Brain microvascular endothelial cell (primary cell): ENCODE results near the gene EFHC2.

ENCODE experiments used
- DNase-seq: peaks from one replicate; pipeline ENCODE4 v3.0.0-alpha.2; 2020
- H3K27ac ChIP-seq: fragments of 250-450 bp; sonication (Bioruptor Pico); 2 replicates; pipeline ENCODE4 v1.5.1; 2020; ENCODE audit warnings: mild to moderate bottlenecking, moderate library complexity
- H3K27me3 ChIP-seq: fragments of 250-450 bp; sonication (Bioruptor Pico); replicated peaks from 2 replicates; pipeline ENCODE4 v1.5.1; 2020; ENCODE audit warnings: mild to moderate bottlenecking
- H3K36me3 ChIP-seq: fragments of 250-450 bp; sonication (Bioruptor Pico); replicated peaks from 2 replicates; pipeline ENCODE4 v1.5.1; 2020; ENCODE audit warnings: mild to moderate bottlenecking
- H3K4me3 ChIP-seq: 2 replicates; pipeline ENCODE4 v1.5.1; 2011; ENCODE audit warnings: low read depth, mild to moderate bottlenecking, control low read depth, low read length, moderate library complexity
- in situ Hi-C: cut with HindIII; loops from 2 replicates; pipeline ENCODE4 v1.10.0; 2017; ENCODE audit warnings: low sequenced_read_pairs, low pct_ligation_motif_present
- TF ChIP-seq, protein P1 (sequence below): IDR thresholded peaks from 2 replicates; pipeline ENCODE4 v1.5.1; 2011; ENCODE audit warnings: low read depth, mild to moderate bottlenecking, moderate library complexity, low read length, control low read depth, inconsistent platforms; ENCODE audit errors: missing control alignments

EFHC2 gene

DNA sequence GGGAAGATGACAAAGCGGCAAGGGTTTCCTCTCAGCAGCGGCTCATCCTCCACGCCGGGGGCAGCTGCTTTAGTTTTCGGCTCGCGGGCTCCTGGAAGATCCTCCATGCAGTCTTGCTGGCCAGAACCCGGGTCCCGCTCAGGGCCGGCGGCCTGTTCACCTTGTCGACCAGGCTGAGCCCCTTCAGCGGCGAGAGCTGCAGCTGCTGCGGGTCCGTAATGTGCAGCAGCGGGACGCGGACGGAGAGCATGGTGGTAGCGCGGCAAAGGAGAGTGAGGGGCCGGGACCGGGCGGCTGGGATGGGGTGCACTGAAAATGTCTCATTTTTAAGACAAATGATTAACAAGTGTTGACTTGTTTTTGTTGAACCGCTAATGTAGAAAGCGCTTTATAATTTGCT, 33.2 kb downstream of the EFHC2 start:
- Histone ChIP-seq H3K27me3 (no peaks in the 10 kb centered on the region), H3K4me3 (no peak overlapping the region), H3K27ac (no peak overlapping the region), H3K36me3 (no peaks in the 10 kb centered on the region)
- no peak for DNase-seq
- TF ChIP-seq, protein P1, sequence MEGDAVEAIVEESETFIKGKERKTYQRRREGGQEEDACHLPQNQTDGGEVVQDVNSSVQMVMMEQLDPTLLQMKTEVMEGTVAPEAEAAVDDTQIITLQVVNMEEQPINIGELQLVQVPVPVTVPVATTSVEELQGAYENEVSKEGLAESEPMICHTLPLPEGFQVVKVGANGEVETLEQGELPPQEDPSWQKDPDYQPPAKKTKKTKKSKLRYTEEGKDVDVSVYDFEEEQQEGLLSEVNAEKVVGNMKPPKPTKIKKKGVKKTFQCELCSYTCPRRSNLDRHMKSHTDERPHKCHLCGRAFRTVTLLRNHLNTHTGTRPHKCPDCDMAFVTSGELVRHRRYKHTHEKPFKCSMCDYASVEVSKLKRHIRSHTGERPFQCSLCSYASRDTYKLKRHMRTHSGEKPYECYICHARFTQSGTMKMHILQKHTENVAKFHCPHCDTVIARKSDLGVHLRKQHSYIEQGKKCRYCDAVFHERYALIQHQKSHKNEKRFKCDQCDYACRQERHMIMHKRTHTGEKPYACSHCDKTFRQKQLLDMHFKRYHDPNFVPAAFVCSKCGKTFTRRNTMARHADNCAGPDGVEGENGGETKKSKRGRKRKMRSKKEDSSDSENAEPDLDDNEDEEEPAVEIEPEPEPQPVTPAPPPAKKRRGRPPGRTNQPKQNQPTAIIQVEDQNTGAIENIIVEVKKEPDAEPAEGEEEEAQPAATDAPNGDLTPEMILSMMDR, result no peak
- in situ Hi-C loops, result no loop called here

DNA sequence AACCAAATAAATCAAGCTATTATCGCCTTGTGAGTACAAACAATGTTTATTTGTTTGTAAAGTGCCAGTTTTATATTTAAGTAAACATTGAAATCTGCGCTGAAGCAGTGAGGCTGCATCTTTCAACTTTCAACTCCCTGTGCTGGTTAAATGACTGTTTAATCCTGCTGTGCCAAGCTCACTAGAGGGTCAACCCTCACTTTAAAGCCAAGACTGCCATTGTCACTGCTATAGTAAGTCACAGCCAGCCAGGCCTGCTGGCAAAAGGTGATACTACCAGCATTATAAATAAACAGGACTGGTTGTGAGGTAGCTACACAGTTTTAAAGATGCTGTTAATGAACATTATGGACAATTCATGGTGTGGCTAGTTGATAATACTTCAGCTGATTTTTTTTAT, 34.6 kb downstream of the EFHC2 start:
- TF ChIP-seq, protein P1, result no peak
- in situ Hi-C loops, result no loop called here
- no peak for DNase-seq

DNA sequence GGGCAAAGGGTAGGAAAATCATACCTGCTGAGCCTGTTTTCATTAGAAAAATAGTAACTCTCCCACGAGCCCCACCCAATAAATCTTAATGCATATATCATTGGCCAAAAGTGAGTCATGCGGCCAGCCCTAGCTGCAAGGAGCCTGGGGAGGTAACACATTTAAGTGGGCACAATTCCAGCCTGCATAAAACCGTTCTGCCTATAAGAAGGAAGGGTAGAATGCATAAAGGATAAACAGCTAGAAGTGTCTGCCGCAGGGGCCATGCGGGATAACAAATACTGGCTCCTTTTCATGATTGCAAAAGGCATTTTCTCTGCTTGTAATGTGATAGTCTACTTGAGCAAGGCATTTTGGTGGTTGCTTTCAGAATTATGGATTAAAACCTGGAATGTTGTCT, 37.1 kb downstream of the EFHC2 start:
- TF ChIP-seq, protein P1, result no peak
- Histone ChIP-seq H3K27ac (no peak overlapping the region), H3K36me3 (no peaks in the 10 kb centered on the region), H3K27me3 (no peaks in the 10 kb centered on the region), H3K4me3 (no peak overlapping the region)
- in situ Hi-C loops, result no loop called here
- peak; percentile 4 for DNase-seq

More for the DNA sequence above, 34.6 kb downstream of the EFHC2 start:
- Histone ChIP-seq H3K36me3 (no peaks in the 10 kb centered on the region), H3K27me3 (no peaks in the 10 kb centered on the region), H3K27ac (no peak overlapping the region), H3K4me3 (no peak overlapping the region)

DNA sequence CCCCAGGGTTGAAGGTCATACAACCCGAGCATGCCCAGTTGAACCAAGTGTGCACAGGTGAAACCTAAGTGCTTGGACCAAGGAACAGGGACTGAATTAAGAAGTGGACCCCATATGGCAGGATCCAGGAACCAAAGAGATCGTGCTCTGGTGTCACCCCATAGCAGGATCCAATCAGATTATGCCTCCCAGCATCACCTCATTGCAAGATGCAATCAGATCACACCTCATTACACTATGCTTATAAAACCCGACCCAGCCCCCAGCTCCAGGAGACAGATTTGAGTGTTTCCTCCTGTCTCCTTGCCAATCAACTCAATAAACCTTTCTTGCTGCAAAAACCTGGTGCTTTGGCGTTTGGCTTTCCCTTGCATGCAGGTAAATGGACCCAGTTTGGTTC, 37.6 kb downstream of the EFHC2 start:
- Histone ChIP-seq H3K27me3 (no peaks in the 10 kb centered on the region), H3K36me3 (no peaks in the 10 kb centered on the region), H3K27ac (no peak overlapping the region), H3K4me3 (no peak overlapping the region)
- TF ChIP-seq, protein P1, result no peak
- in situ Hi-C loops, result no loop called here
- DNase-seq, result no peak

DNA sequence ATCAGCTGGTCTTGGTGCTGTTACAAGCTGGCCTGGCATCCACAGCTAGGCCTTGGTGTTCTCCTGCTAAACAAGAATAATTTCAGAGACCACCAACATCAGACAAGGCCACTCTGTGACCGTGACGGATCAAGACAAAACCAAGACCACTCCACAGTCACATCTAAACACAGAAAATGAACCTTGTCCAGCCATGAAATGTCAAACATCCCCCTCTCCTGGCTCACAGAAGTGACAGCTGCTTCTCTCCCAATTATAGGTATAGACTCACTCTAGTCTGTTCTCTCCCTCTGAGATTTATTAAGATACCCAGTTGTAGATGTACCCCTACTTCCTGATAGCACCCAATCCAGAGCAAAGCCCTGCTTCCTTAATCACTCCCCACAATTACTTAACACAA, 40.4 kb downstream of the EFHC2 start:
- TF ChIP-seq, protein P1, result no peak
- Histone ChIP-seq H3K4me3 (no peak overlapping the region), H3K36me3 (no peaks in the 10 kb centered on the region), H3K27me3 (no peaks in the 10 kb centered on the region), H3K27ac (no peak overlapping the region)
- in situ Hi-C loops, result no loop called here
- DNase-seq, result no peak

DNA sequence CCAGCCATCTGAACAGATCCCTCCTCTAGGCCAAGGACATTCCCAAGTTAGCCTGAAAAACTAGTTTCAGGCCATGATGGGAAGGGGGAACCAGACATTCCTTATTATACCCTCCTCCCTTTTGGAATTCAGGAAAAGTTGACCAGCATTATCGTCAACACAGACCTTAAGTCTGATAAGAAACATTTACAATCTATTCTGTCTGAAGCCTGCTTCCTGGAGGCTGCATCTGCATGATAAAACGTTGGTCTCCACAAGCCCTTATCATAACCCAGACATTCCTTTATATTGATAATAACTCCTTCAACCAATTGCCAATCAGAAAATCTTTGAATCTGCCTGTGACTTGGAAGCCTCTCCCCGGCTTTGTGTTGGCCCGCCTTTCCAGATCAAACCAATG, 44.3 kb downstream of the EFHC2 start:
- H3K4me3 ChIP-seq, result no peak overlapping the region
- DNase-seq, result no peak
- no peak overlapping the region for H3K27ac ChIP-seq
- H3K36me3 ChIP-seq, result no peaks in the 10 kb centered on the region
- TF ChIP-seq, protein P1, result no peak
- no peaks in the 10 kb centered on the region for H3K27me3 ChIP-seq
- in situ Hi-C loops, result no loop called here
